ENCODE results near the gene TBL2.

Gene TBL2

GRCh38 chr7:73573791-73574190 is 4.6 kb downstream of the TBL2 start:
- Histone ChIP-seq H2AFZ (ENCODE audit: low read depth, low read length) (no peak overlapping the region), H3K27me3 (ENCODE audit: insufficient read depth, low read length, poor library complexity) (no peaks in the 10 kb centered on the region), H3K36me3 (ENCODE audit: insufficient read depth, low read length) (peaks cover 62% of the 10 kb centered on the region), H3K27ac (ENCODE audit: low read length) (no peak overlapping the region), H3K9me3 (ENCODE audit: insufficient read depth, low read length, severe bottlenecking) (no peaks in the 10 kb centered on the region), H3K4me2 (ENCODE audit: insufficient read depth, low read length) (no peak overlapping the region), H4K20me1 (ENCODE audit: insufficient read depth, low read length) (peaks cover 17% of the 10 kb centered on the region; the same call in 1 of the 2 replicates), H3K9ac (ENCODE audit: low read depth, low read length) (no peak overlapping the region), H3K4me1 (ENCODE audit: insufficient read depth, low read length) (peaks cover 37% of the 10 kb centered on the region), H3K4me3 (ENCODE audit: low read depth in 1 of 2, low read length in 2 of 2) (no peak overlapping the region), H3K79me2 (ENCODE audit: insufficient read depth, low read length) (peaks cover 39% of the 10 kb centered on the region)
- no peak for DNase-seq
- no peak for ATAC-seq (ENCODE audit: insufficient read depth, low read depth)
- TF ChIP-seq EZH2 (IDR thresholded peaks at IDR 0.05; ENCODE audit: borderline replicate concordance, low read depth, low read length, severe bottlenecking) (no peak), CTCF (IDR thresholded peaks at IDR 0.05; ENCODE audit: borderline replicate concordance, extremely low read depth, low read length, poor library complexity, severe bottlenecking) (no peak)

- no peak overlapping the region for H3K27ac ChIP-seq (ENCODE audit: low read length)
- H3K27me3 ChIP-seq (ENCODE audit: insufficient read depth, low read length, poor library complexity): no peaks in the 10 kb centered on the region
- TF ChIP-seq EZH2 (IDR thresholded peaks at IDR 0.05; ENCODE audit: borderline replicate concordance, low read depth, low read length, severe bottlenecking) (no peak), CTCF (IDR thresholded peaks at IDR 0.05; ENCODE audit: borderline replicate concordance, extremely low read depth, low read length, poor library complexity, severe bottlenecking) (no peak)
- no peaks in the 10 kb centered on the region for H3K9me3 ChIP-seq (ENCODE audit: insufficient read depth, low read length, severe bottlenecking)
- H3K36me3 ChIP-seq (ENCODE audit: insufficient read depth, low read length): peaks cover 62% of the 10 kb centered on the region
- no peak overlapping the region for H2AFZ ChIP-seq (ENCODE audit: low read depth, low read length)
- H3K79me2 ChIP-seq (ENCODE audit: insufficient read depth, low read length): peaks cover 38% of the 10 kb centered on the region
- no peak overlapping the region for H3K4me2 ChIP-seq (ENCODE audit: insufficient read depth, low read length)
- H3K4me1 ChIP-seq (ENCODE audit: insufficient read depth, low read length): peaks cover 42% of the 10 kb centered on the region
- H4K20me1 ChIP-seq (ENCODE audit: insufficient read depth, low read length): peaks cover 17% of the 10 kb centered on the region; the same call in 1 of the 2 replicates
- ATAC-seq (ENCODE audit: insufficient read depth, low read depth) (no peak), DNase-seq (no peak)
- no peak overlapping the region for H3K9ac ChIP-seq (ENCODE audit: low read depth, low read length)
- H3K4me3 ChIP-seq (ENCODE audit: low read depth in 1 of 2, low read length in 2 of 2): no peak overlapping the region
These were observed 5.1 kb downstream of the TBL2 start for GRCh38 chr7:73573276-73573675.

- Histone ChIP-seq H2AFZ (ENCODE audit: low read depth, low read length) (no peak overlapping the region), H3K9ac (ENCODE audit: low read depth, low read length) (no peak overlapping the region), H3K27ac (ENCODE audit: low read length) (no peak overlapping the region), H4K20me1 (ENCODE audit: insufficient read depth, low read length) (peaks cover 16% of the 10 kb centered on the region; the same call in 1 of the 2 replicates), H3K27me3 (ENCODE audit: insufficient read depth, low read length, poor library complexity) (no peaks in the 10 kb centered on the region), H3K4me1 (ENCODE audit: insufficient read depth, low read length) (peaks cover 45% of the 10 kb centered on the region), H3K4me3 (ENCODE audit: low read depth in 1 of 2, low read length in 2 of 2) (no peak overlapping the region), H3K4me2 (ENCODE audit: insufficient read depth, low read length) (no peak overlapping the region), H3K36me3 (ENCODE audit: insufficient read depth, low read length) (peaks cover 58% of the 10 kb centered on the region), H3K79me2 (ENCODE audit: insufficient read depth, low read length) (peaks cover 33% of the 10 kb centered on the region), H3K9me3 (ENCODE audit: insufficient read depth, low read length, severe bottlenecking) (no peaks in the 10 kb centered on the region)
- TF ChIP-seq EZH2 (IDR thresholded peaks at IDR 0.05; ENCODE audit: borderline replicate concordance, low read depth, low read length, severe bottlenecking) (no peak), CTCF (IDR thresholded peaks at IDR 0.05; ENCODE audit: borderline replicate concordance, extremely low read depth, low read length, poor library complexity, severe bottlenecking) (no peak)
- ATAC-seq (ENCODE audit: insufficient read depth, low read depth) (no peak), DNase-seq (no peak)
These were observed 5.6 kb downstream of the TBL2 start for GRCh38 chr7:73572767-73573186.

GRCh38 chr7:73570977-73571376 is 7.4 kb downstream of the TBL2 start:
- ATAC-seq (ENCODE audit: insufficient read depth, low read depth): no peak
- Histone ChIP-seq H2AFZ (ENCODE audit: low read depth, low read length) (no peak overlapping the region), H3K36me3 (ENCODE audit: insufficient read depth, low read length) (peaks cover 56% of the 10 kb centered on the region), H3K9me3 (ENCODE audit: insufficient read depth, low read length, severe bottlenecking) (no peaks in the 10 kb centered on the region), H3K9ac (ENCODE audit: low read depth, low read length) (no peak overlapping the region), H3K4me1 (ENCODE audit: insufficient read depth, low read length) (peaks cover 39% of the 10 kb centered on the region), H3K4me3 (ENCODE audit: low read depth in 1 of 2, low read length in 2 of 2) (no peak overlapping the region), H3K4me2 (ENCODE audit: insufficient read depth, low read length) (no peak overlapping the region), H3K27ac (ENCODE audit: low read length) (no peak overlapping the region), H4K20me1 (ENCODE audit: insufficient read depth, low read length) (peaks cover 13% of the 10 kb centered on the region; the same call in 1 of the 2 replicates), H3K79me2 (ENCODE audit: insufficient read depth, low read length) (peaks cover 17% of the 10 kb centered on the region), H3K27me3 (ENCODE audit: insufficient read depth, low read length, poor library complexity) (no peaks in the 10 kb centered on the region)
- no peak for DNase-seq
- TF ChIP-seq CTCF (IDR thresholded peaks at IDR 0.05; ENCODE audit: borderline replicate concordance, extremely low read depth, low read length, poor library complexity, severe bottlenecking) (no peak), EZH2 (IDR thresholded peaks at IDR 0.05; ENCODE audit: borderline replicate concordance, low read depth, low read length, severe bottlenecking) (no peak)

Measured in DND-41 (cell line).